Thyroid gland (tissue), 4 donors: ENCODE results near the gene CTIF.

Experiments used
- CTCF ChIP-seq, 6 experiments: fragments of 200-600 bp in 3 of 6; fragments of 450-650 bp in 3 of 6; sonication (generic) in 3 of 6; IDR thresholded peaks; one replicate each; pipeline ENCODE4 v1.5.1; 2016 to 2019; ENCODE audit warnings: antibody characterized with exemption in 6 of 6, mild to moderate bottlenecking in 2 of 6, inconsistent platforms in 1 of 6, moderate library complexity in 1 of 6
- POLR2A ChIP-seq, 2 donors: fragments of 450-650 bp; IDR thresholded peaks; one replicate each; pipeline ENCODE4 v1.6.1; 2017; ENCODE audit warnings: antibody characterized with exemption in 2 of 2, mild to moderate bottlenecking in 2 of 2, moderate library complexity in 1 of 2

GRCh38 chr18:48531908-48532307 lies 6.9 kb upstream of the CTIF start:
- no peak for TF ChIP-seq CTCF (IDR thresholded peaks at IDR 0.05)
- TF ChIP-seq POLR2A (IDR thresholded peaks at IDR 0.05), result no peak
